Calu3 (cell line): ENCODE measurements around the gene ADGRA1. TPM values are rescaled to one million over a fixed set of nuclear protein-coding genes. Genes with fewer than 3 reads are reported as not detected.

Experiments
- BruUV-seq: library from RNA; stranded (reverse); fragments of 400-500 nt; replicated peaks from 2 replicates; lab custom pipeline; 2021; lab: Mats Ljungman, UMichigan
- CTCF ChIA-PET: fragments of 300-600 bp; sonication (Branson Sonifier 250); formaldehyde crosslinking; loops from one replicate; lab custom pipeline; 2022; ENCODE audit warnings: antibody characterized with exemption; lab: Charles Lee
- DNase-seq: peaks from one replicate; pipeline ENCODE4 v3.0.0; 2022
- H3K27ac Mint-ChIP-seq: one replicate; pipeline ENCODE4 v1.8.0; 2022; ENCODE audit warnings: mixed read lengths; ENCODE audit not compliant: unreplicated experiment
- H3K27me3 Mint-ChIP-seq: one replicate; pipeline ENCODE4 v1.8.0; 2022; ENCODE audit warnings: mixed read lengths; ENCODE audit not compliant: unreplicated experiment
- H3K36me3 Mint-ChIP-seq: one replicate; pipeline ENCODE4 v1.8.0; 2022; ENCODE audit warnings: mild to moderate bottlenecking, moderate library complexity, mixed read lengths; ENCODE audit not compliant: insufficient read depth, unreplicated experiment
- H3K4me1 Mint-ChIP-seq: one replicate; pipeline ENCODE4 v1.8.0; 2022; ENCODE audit warnings: mild to moderate bottlenecking, low read depth, mixed read lengths; ENCODE audit not compliant: unreplicated experiment
- H3K4me3 Mint-ChIP-seq: one replicate; pipeline ENCODE4 v1.8.0; 2022; ENCODE audit warnings: mild to moderate bottlenecking, low read depth, moderate library complexity, mixed read lengths; ENCODE audit not compliant: unreplicated experiment
- H3K9me3 Mint-ChIP-seq: one replicate; pipeline ENCODE4 v1.8.0; 2022; ENCODE audit warnings: low read depth, mixed read lengths; ENCODE audit not compliant: unreplicated experiment
- CTCF ChIP-seq: fragments of 200-600 bp; IDR thresholded peaks from one replicate; pipeline ENCODE4 v1.8.0; 2022; ENCODE audit warnings: antibody characterized with exemption; ENCODE audit not compliant: unreplicated experiment
- intact Hi-C: fragments of 100-400 bp; cut with micrococcal nuclease; formaldehyde crosslinking; loops from one replicate; pipeline ENCODE4 v1.10.0; 2022; ENCODE audit not compliant: unreplicated experiment
- total RNA-seq: library from RNA; stranded (reverse); gene quantifications from 2 replicates; pipeline ENCODE4 v1.2.3, GENCODE V29; 2022

ADGRA1 gene
- total RNA-seq, 1 experiment from 2014 or later, result not detected

DNA sequence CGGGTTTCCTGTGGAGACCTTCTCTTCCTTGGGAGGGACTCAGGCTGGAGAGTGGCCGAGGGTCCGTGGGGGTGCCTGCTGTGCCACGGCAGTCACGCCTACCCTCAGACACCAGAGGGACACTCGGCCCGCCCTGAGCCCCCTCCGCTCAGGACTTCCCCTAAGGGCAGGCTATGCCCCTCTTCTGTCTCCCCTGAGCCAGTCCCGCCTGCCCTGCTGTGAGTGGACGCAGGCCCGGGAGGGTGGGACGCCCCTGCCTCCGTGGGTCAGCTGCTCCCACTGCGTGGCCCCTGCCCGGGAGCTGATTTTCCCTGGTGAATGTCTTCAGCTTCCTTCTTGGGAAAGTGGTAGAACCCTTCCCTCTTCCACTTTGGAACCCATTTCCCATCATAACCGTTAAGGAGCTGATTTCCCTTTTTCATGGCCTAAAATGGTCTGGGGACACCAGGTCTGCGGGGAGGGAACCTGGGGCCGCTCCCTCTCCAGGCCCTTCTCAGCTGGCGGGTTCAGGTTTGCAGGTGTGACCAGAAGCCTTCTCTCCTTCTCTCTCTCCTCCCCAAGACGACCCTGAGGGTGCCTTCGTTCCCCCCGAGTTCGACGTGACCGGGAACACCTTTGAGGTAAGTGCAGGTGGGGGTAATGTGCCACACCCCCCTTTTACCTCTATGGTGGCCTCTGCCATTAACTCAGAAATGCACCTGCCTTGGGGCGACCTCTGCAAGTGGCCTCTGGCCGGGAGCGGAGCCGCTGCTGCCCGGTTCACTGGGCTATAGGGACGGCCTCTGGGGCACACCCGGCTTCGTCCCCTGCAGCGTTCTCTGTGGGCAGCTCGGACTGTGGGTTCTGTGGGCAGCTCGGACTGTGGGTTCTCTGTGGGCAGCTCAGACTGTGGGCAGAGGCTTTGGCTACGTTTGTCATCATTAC is 80.2 kb downstream of the ADGRA1 start:
- BruUV-seq, result no TSS peak

GRCh38 chr10:133168617-133169031 is 80.9 kb downstream of the ADGRA1 start:
- Mint-ChIP-seq H3K4me3 (no peak overlapping the region), H3K4me1 (no peaks in the 10 kb centered on the region), H3K27ac (no peak overlapping the region), H3K27me3 (peaks cover 12% of the 10 kb centered on the region), H3K9me3 (peaks cover 3% of the 10 kb centered on the region), H3K36me3 (no peaks in the 10 kb centered on the region)
- no peak for DNase-seq
- intact Hi-C loops, result no loop called here
- no peak for TF ChIP-seq CTCF
- CTCF ChIA-PET, result no interaction called here
- no TSS peak for BruUV-seq

More for the DNA sequence above, 80.2 kb downstream of the ADGRA1 start:
- CTCF ChIA-PET, result no interaction called here
- intact Hi-C loops, result no loop called here
- no peak overlapping the region for H3K4me3 Mint-ChIP-seq
- H3K36me3 Mint-ChIP-seq, result no peaks in the 10 kb centered on the region
- H3K27ac Mint-ChIP-seq, result no peak overlapping the region
- no peak for TF ChIP-seq CTCF
- no peaks in the 10 kb centered on the region for H3K4me1 Mint-ChIP-seq
- peaks cover 5% of the 10 kb centered on the region for H3K27me3 Mint-ChIP-seq
- no peak for DNase-seq
- H3K9me3 Mint-ChIP-seq, result no peaks in the 10 kb centered on the region

DNA sequence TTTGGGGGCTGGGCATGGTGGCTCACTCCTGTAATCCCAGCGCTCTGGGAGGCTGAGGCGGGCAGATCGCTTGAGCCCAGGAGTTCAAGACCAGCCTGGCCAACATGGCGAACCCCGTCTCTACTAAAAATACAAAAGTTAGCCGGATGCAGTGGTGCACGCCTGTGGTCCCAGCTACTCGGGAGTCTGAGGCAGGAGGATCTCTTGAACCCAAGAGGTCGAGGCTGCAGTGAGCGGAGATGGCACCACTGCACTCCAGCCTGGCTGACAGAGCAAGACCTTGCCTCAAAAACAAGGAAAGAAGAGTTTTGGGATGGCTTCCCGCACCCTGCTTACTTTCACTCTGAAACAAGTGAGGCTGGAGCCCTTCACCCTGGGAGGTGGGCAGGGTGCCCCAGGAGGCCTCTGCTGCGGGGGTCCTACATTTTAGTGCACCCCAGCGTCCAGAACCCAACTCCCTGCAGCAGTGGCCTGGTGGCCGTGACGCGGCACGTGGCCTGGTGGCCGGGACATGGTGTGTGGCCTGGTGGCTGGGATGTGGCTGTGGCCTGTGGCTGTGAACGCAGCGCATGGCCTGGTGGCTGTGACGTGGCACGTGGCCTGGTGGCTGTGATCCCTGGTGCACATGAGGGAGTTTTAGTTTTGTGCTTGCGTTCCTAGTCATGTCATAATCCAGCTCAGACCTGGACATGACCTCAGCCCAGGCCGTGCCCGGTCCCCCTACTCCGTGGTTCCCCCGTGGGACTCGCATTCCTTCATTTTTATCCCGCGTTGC is 81.6 kb downstream of the ADGRA1 start:
- DNase-seq, result no peak
- Mint-ChIP-seq H3K27me3 (peaks cover 14% of the 10 kb centered on the region), H3K36me3 (no peaks in the 10 kb centered on the region), H3K27ac (no peak overlapping the region), H3K4me3 (no peak overlapping the region), H3K9me3 (peaks cover 3% of the 10 kb centered on the region), H3K4me1 (no peaks in the 10 kb centered on the region)
- intact Hi-C loops, result no loop called here
- TF ChIP-seq CTCF, result no peak
- CTCF ChIA-PET, result no interaction called here
- no TSS peak for BruUV-seq

DNA sequence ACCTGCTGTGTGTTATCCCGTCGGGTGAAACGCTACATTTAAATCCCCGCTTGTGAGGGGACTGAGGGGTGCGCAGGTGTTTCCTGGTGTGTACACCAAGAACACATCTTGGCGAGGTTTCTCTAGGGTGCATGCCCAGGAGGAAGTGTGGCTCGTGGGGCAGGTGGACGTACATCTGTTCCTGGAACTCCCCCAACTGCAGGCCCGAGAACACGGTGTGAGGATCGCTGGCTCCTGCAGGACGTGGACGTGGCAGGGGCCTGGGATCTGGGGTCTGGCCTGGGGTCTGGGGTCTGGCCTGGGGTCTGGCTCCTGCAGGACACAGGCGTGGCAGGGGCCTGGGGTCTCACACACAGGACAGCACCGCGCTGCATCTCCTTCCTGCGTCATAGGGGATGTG is 82.4 kb downstream of the ADGRA1 start:
- peaks cover 3% of the 10 kb centered on the region for H3K9me3 Mint-ChIP-seq
- no peak for TF ChIP-seq CTCF
- BruUV-seq, result no TSS peak
- CTCF ChIA-PET, result no interaction called here
- peaks cover 14% of the 10 kb centered on the region for H3K27me3 Mint-ChIP-seq
- H3K4me1 Mint-ChIP-seq, result no peaks in the 10 kb centered on the region
- H3K4me3 Mint-ChIP-seq, result no peak overlapping the region
- no peak for DNase-seq
- no peaks in the 10 kb centered on the region for H3K36me3 Mint-ChIP-seq
- H3K27ac Mint-ChIP-seq, result no peak overlapping the region
- intact Hi-C loops, result no loop called here
